Neural progenitor cell (in vitro differentiated cells): ENCODE results near the gene LRRTM1.

ENCODE experiments used
- CTCF ChIP-seq: fragments of 200-600 bp; sonication (generic); IDR thresholded peaks from 2 replicates; pipeline ENCODE4 v1.5.1; 2017; ENCODE audit warnings: antibody characterized with exemption, mild to moderate bottlenecking
- EZH2 ChIP-seq: fragments of 200-600 bp; sonication (generic); IDR thresholded peaks from 2 replicates; pipeline ENCODE4 v1.6.1; 2017; ENCODE audit warnings: antibody characterized with exemption, mild to moderate bottlenecking, moderate library complexity
- EZH2phosphoT487 ChIP-seq: fragments of 200-600 bp; sonication (generic); IDR thresholded peaks from 2 replicates; pipeline ENCODE4 v1.6.1; 2017; ENCODE audit warnings: antibody characterized with exemption

DNA sequence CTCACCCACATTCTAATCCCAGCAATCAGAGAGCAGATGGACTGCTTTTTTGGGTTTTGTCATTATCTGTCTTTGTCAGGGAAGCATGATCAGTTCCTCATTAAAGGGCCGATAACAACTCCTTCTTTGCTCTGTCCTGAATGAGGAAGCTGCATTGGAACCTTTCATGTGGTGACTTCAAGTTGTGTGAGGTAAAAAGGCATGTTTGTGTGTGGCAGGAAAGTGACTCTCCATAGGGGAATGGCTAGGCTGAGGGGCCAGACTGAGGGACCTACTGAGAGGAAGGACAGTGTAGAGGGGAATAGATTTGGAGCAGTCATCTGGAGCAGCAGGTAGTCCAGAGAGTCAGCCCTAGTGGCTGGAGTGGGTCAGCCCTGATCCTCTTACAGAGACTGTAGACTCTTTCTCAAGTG, 23.6 kb upstream of the LRRTM1 start:
- TF ChIP-seq CTCF (no peak), EZH2 (no peak), EZH2phosphoT487 (no peak)
